HG03097 (cell line): ENCODE data around the gene TAF7.
"Not testable (repeated sequence)": the region's sequence is repeated elsewhere in the genome, so short reads cannot be mapped to it uniquely, and the experiment has no call there.

Experiments
- ATAC-seq: cut with Tn5 transposase; IDR thresholded peaks from one replicate; pipeline ENCODE4 v1.9.1; 2021; ENCODE audit not compliant: unreplicated experiment, low FRiP score

The TAF7 gene

DNA sequence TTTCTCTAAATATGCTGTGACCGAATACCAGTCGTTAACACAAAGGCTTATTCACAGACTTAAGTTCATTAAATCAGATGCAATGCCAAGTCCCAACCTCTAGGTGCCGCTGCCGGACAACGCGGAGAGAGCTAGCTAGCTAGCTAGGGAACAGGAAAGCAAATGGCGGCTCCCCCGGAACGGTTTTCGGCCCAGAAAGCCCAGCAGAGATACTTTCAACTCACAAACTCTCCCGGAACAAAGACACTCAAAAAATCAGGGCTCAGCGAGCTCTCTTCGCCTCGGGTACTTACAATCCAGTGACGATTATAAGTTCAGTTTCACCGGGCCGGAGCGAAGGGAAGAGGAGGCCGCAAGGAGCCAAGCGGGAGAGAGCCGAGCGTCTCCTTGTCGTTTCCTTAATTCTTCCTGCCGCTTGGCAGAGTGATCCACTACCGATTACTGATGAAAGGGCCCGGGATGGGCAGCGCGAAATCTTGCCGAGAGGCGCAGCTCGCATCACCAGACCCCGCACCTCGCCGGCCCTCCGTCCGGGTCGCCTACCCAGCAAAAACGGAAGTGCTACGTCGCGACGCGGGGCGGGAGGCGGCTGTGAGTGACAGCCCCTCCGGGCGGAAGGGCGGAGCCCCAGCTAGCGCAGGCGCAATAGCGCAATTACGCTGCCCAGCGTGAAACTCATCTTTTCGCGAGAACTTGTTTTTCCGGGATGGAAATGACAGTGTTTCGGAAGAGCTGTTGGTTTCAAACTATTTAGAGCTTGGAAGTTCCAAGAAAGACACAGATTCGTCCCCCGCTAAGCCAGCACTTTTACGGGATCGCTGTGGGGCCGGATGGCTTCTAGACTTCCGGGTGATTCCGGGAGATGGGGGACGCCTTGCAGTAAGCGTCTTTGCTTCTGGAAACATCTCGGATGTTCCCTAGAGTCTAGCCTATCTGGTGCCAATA, at the start of gene TAF7:
Gene TAF7 (minus strand): TSS at position 560 of the 945 bp plus-strand sequence. CDS start 740 bp downstream, outside the sequence.
- ATAC-seq: peak; percentile 95

DNA sequence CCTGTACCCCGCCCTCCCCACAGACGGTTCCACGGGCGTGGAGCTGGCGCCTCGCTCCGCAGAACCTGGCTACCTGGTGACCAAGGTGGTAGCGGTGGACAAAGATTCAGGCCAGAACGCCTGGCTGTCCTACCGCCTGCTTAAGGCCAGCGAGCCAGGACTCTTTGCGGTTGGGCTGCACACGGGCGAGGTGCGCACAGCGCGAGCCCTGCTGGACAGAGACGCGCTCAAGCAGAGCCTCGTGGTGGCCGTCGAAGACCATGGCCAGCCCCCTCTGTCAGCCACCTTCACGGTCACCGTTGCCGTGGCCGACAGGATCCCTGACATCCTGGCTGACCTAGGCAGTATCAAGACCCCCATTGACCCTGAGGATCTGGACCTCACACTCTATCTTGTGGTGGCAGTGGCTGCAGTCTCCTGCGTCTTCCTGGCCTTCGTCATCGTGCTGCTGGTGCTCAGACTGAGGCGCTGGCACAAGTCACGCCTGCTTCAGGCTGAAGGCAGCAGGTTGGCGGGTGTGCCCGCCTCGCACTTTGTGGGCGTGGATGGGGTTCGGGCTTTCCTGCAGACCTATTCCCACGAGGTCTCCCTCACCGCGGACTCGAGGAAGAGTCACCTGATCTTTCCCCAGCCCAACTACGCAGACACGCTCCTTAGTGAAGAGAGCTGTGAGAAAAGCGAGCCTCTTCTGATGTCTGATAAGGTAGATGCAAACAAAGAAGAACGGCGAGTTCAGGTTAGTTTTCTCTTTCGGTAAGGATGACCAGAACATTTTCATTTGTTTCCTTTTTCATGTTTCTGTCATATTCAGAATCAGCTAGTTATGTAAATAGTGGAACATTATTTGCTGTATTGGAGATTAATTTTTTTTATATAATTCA, 45.7 kb upstream of the TAF7 start:
- no peak for ATAC-seq

DNA sequence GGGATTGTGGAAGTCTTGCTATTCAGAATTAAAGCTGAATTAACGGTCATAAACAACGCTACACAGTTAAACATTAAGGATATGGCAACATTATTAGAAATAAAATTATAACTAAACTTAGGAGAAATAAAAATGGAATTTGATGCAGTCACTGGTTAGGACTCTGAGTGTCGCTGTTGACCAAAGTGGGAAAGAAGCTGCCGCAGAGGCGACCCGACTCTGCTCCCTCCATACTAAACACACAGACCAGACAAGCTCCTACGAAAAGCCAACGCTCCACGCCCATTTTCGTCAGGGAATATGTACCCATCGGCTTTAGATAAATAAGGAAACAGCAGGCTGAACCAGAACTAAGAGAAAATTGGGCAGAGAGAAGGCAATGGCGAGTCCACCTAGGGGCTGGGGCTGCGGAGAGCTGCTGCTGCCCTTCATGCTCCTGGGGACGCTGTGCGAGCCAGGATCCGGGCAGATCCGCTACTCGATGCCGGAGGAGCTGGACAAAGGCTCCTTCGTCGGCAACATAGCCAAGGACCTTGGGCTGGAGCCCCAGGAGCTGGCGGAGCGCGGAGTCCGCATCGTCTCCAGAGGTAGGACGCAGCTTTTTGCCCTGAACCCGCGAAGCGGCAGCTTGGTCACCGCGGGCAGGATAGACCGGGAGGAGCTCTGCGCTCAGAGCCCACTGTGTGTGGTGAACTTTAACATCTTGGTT, 43.5 kb upstream of the TAF7 start, which contains the start of gene PCDHGA5:
Gene PCDHGA5 (plus strand): TSS at position 211 of the 709 bp plus-strand sequence. CDS start 169 bp downstream, at position 380.
- no peak for ATAC-seq

DNA sequence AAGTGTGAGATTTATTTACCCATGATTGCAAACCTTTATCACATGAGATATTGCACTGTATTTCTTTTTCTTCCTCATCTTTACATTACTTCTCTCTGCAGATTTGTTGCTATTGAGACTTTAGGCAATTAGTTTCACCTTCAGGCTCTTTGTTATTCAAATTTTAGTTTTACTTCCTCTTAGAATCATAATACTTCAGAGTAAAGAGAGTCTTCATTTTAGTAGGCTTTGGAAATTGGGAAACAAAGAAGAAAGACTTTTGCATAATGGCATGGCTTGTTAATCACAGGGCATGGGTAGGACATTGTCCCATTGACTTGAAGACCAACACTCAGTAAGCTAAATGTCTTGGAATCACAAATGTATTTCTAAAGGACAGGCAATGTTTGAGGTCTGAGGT, 42.1 kb upstream of the TAF7 start:
- no peak for ATAC-seq

DNA sequence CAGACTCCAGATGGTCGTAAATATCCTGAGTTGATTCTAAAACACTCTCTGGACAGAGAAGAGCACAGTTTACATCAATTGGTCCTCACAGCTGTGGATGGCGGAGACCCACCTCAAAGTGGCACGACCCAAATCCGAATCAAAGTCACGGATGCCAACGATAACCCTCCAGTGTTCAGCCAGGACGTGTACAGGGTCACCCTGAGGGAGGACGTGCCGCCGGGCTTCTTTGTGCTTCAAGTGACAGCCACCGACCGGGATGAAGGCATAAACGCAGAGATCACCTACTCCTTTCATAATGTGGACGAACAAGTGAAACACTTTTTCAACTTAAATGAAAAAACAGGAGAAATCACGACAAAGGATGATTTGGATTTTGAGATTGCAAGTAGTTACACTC, 40.1 kb upstream of the TAF7 start:
- ATAC-seq: no peak

GRCh38 chr5:141359790-141360426, 39.3 kb upstream of the TAF7 start, which contains the start of gene PCDHGB2:
Gene PCDHGB2, plus strand, starts transcription at chr5:141359994. Its CDS starts 142 bp downstream, at chr5:141360136.
- no peak for ATAC-seq

DNA sequence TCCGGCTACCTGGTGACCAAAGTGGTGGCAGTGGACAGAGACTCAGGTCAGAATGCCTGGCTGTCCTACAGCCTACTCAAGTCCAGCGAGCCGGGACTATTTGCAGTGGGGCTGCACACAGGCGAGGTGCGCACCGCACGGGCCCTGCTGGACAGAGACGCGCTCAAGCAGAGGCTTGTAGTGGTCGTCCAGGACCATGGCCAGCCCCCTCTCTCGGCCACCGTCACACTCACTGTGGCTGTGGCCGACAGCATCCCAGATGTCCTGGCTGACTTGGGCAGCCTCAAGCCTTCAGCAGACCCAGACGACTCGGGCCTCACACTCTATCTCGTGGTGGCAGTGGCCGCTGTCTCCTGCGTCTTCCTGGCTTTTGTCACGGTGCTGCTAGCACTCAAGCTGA, 36.4 kb upstream of the TAF7 start:
- no peak for ATAC-seq

DNA sequence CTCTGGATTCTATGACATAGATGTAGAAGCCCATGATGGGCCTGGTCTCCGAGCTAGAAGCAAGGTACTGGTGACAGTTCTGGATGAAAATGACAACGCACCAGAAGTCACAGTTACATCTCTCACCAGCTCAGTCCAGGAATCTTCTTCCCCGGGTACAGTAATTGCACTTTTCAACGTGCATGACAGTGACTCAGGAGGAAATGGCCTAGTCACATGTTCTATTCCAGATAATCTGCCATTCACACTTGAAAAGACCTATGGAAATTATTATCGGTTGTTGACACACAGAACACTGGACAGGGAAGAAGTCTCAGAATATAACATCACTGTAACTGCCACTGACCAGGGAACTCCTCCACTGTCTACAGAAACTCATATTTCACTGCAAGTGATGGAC, 35.5 kb upstream of the TAF7 start:
- ATAC-seq: no peak

GRCh38 chr5:141355641-141356040, 35.1 kb upstream of the TAF7 start:
- ATAC-seq: no peak

DNA sequence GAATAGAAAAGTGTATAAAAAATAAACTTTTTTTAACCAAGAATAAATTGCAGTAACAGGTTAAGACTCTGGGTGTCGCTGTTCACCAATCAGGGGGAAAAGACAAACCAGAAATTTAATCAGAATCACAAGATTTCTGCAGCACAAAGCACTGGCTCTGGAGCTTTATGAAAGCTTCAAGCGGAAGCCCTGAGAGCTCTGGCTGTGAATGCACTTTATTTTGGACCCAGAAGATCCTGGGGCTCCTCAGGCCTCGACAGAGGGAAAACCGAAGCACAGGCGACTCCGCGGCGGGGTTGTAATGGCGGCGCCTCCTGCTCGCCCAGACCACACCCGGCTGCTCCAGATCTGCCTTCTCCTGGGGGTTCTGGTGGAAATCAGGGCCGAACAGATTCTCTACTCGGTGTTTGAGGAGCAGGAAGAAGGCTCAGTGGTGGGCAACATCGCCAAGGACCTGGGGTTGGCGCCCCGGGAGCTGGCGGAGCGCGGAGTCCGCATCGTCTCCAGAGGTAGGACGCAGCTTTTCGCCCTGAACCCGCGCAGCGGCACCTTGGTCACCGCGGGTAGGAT, 34.4 kb upstream of the TAF7 start, which contains the start of gene PCDHGA4:
Gene PCDHGA4 (plus strand): TSS at position 122 of the 570 bp plus-strand sequence. CDS start 87 bp downstream, at position 209.
- ATAC-seq: no peak

- no peak for ATAC-seq
These were observed 31.0 kb upstream of the TAF7 start for GRCh38 chr5:141351591-141351990.

DNA sequence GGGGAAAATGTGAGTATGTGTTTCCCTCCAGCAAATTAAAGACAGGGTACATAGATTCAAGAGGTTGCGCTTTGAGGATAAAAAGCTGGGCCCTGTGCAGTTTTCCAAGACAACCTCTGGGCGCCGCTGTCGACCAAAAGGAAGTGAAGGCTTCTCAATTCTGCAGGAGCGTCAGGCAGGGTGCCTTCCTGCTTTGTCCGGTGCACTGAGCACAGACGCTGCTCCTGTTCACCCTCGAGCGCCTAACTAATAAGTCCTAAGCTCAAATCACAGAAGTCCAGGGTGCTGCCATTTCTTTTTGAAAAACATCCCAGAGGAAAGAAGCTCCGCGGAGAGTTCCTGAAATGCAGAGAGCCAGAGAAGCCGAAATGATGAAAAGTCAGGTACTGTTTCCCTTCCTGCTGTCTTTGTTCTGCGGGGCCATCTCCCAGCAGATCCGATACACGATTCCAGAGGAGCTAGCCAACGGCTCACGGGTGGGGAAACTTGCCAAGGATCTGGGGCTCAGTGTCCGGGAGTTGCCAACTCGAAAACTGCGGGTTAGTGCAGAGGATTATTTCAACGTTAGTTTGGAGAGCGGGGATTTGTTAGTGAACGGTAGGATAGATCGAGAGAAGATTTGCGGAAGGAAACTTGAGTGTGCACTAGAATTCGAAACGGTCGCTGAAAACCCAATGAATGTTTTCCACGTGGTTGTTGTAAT, 29.5 kb upstream of the TAF7 start, which contains the start of gene PCDHGB1:
Gene PCDHGB1 (plus strand): TSS at position 183 of the 703 bp plus-strand sequence. CDS start 162 bp downstream, at position 345.
- no peak for ATAC-seq

DNA sequence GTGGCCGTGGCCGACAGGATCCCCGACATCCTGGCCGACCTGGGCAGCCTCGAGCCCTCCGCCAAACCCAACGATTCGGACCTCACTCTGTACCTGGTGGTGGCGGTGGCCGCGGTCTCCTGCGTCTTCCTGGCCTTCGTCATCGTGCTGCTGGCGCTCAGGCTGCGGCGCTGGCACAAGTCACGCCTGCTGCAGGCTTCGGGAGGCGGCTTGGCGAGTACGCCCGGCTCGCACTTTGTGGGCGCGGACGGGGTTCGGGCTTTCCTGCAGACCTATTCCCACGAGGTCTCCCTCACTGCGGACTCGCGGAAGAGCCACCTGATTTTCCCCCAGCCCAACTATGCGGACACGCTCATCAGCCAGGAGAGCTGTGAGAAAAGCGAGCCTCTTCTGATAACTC, 25.4 kb upstream of the TAF7 start:
- ATAC-seq: not testable (repeated sequence)

GRCh38 chr5:141345327-141345726, 24.7 kb upstream of the TAF7 start:
- no peak for ATAC-seq

DNA sequence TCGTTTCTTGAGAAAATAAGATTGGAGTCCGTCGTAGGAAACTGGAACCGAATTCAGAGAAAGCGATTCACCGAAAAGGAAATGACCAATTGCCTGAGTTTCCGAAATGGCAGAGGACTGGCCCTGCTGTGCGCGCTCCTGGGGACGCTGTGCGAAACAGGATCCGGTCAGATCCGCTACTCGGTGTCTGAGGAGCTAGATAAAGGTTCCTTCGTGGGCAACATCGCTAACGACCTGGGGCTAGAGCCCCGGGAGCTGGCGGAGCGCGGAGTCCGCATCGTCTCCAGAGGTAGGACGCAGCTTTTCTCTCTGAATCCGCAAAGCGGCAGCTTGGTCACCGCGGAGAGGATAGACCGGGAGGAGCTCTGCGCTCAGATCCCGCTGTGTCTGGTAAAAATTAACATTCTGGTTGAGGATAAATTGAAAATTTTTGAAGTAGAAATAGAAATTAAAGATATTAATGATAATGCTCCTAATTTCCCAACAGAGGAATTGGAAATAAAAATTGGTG, 23.4 kb upstream of the TAF7 start:
- no peak for ATAC-seq

DNA sequence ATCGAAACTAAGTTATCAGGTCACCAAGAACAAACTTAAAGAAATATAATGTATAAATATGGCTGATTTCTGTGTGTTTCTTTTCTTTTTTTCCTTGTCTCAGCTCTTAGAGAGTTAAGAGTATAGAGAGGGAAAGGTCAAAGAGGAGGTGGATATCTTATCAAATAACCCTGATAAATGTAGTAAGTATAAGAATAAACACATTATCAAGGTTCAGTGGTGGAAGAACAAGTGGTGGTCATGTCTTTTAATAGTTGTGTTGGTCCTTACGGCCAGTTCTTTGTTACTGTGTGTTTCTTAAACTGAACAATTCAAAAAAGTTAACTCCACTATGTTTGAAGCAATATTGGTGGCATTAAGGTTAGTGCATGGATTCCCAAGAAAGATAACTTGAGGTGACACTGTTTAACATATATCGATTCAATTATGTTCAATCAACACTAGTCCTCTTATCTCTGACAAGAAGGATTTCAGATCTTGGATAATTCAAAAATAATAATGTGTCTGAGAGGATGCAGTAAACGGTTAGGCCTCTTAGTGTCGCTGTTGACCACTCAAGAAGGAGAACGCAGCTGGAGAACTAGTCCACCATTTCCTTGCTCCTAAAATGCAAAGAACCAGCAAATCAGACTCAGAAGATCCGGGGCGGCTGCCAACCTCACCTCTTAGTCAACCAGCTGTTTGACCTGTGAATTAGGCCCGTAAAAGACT, 22.8 kb upstream of the TAF7 start, which contains the start of gene PCDHGA3:
Gene PCDHGA3 (plus strand): TSS at position 588 of the 711 bp plus-strand sequence. CDS start 205 bp downstream, outside the sequence.
- no peak for ATAC-seq

GRCh38 chr5:141342773-141343172, 22.2 kb upstream of the TAF7 start:
- ATAC-seq: no peak
